SK-N-SH (cell line): ENCODE data around the gene BRIX1.

Experiments used
- CTCF ChIP-seq: fragments of 200-600 bp; sonication (generic); IDR thresholded peaks from 2 replicates; pipeline ENCODE4 v1.6.1; 2017; ENCODE audit warnings: antibody characterized with exemption, mild to moderate bottlenecking, moderate library complexity
- FOSL2 ChIP-seq: IDR thresholded peaks from 2 replicates; pipeline ENCODE4 v1.4.0; 2012; ENCODE audit warnings: low read depth, mild to moderate bottlenecking, moderate library complexity, borderline replicate concordance
- TAF1 ChIP-seq: IDR thresholded peaks from 2 replicates; pipeline ENCODE4 v1.6.1; 2012; ENCODE audit warnings: low read depth, mild to moderate bottlenecking, low read length, moderate library complexity, borderline replicate concordance

DNA sequence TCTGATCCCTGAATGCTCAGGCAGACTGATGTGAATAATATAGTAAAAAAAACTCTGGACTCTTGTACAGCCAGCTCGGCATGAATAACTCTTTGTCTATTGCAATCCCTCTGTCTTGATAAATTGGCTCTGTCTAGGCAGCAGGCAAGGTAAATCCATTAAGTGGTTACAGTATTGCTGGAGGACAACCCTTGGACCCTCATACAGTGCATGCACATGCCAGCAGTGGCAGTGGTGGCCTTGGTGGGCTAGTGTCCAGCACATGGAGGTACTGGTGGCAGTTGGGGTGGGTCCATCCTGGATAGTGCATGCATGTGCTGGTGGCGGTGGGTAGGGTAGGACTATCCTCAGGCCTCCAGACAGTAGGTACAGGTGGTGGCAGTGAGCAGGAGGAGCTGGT lies 52.7 kb downstream of the BRIX1 start:
- TF ChIP-seq CTCF, result no peak
- TF ChIP-seq FOSL2, result no peak
- TF ChIP-seq TAF1, result no peak
